SK-N-SH (cell line): ENCODE results near the gene AKAP9. TPM values are rescaled to one million over a fixed set of nuclear protein-coding genes. Genes with fewer than 3 reads are reported as not detected.

Experiments
- CTCF ChIA-PET: fragments of 300-600, 350-600 bp; formaldehyde crosslinking; extraction: SDS; loops from one replicate; lab custom pipeline; 2021; lab: Yijun Ruan, JAX
- POLR2A ChIA-PET: fragments of 350-600 bp; sonication (Branson Sonifier 250); formaldehyde crosslinking; extraction: SDS; loops from one replicate; lab custom pipeline; 2020; ENCODE audit warnings: antibody characterized with exemption, inconsistent platforms; lab: Yijun Ruan, JAX
- DNase-seq: peaks from one replicate; pipeline ENCODE4 v3.0.0; 2012
- H2AFZ ChIP-seq: fragments of 200-600 bp; sonication (generic); 2 replicates; pipeline ENCODE4 v1.8.1; 2016; ENCODE audit warnings: antibody characterized with exemption, mild to moderate bottlenecking, low read depth
- H3F3A ChIP-seq: fragments of 200-600 bp; sonication (generic); replicated peaks from 2 replicates; pipeline ENCODE3; 2016; ENCODE audit warnings: antibody characterized with exemption, mild to moderate bottlenecking; ENCODE audit not compliant: insufficient read depth
- H3K27ac ChIP-seq, 2 experiments: fragments of 200-500 bp in 1 of 2; fragments of 200-600 bp in 1 of 2; sonication (Bioruptor generic) in 1 of 2; sonication (generic), shearing (Covaris generic) in 1 of 2; 2 replicates each; pipeline versions ENCODE4 v1.5.1 to v1.6.1; 2014 to 2016; ENCODE audit warnings: low read depth in 2 of 2, inconsistent platforms in 1 of 2, low read length in 1 of 2, mild to moderate bottlenecking in 1 of 2, mixed read lengths in 1 of 2
- H3K27me3 ChIP-seq: fragments of 200-600 bp; sonication (generic), shearing (Covaris generic); 2 replicates; pipeline ENCODE4 v1.6.1; 2016; ENCODE audit warnings: mixed run types; ENCODE audit not compliant: insufficient read depth
- H3K36me3 ChIP-seq, 2 experiments: fragments of 200-500 bp in 1 of 2; fragments of 200-600 bp in 1 of 2; sonication (Bioruptor generic) in 1 of 2; sonication (generic) in 1 of 2; replicated peaks in 1 of 2; 2 replicates each; pipeline versions ENCODE3 to v1.5.1; 2014 to 2016; ENCODE audit warnings: low read length in 1 of 2, mild to moderate bottlenecking in 1 of 2; ENCODE audit not compliant: insufficient read depth in 2 of 2, control insufficient read depth in 1 of 2
- H3K4me1 ChIP-seq, 2 experiments: fragments of 200-500 bp in 1 of 2; fragments of 200-600 bp in 1 of 2; sonication (Bioruptor generic) in 1 of 2; sonication (generic), shearing (Covaris generic) in 1 of 2; 2 replicates each; pipeline versions ENCODE4 v1.5.1 to v1.6.1; 2014 to 2016; ENCODE audit warnings: low read depth in 1 of 2, low read length in 1 of 2, mixed run types in 1 of 2; ENCODE audit not compliant: insufficient read depth in 2 of 2, control insufficient read depth in 1 of 2
- H3K4me2 ChIP-seq: fragments of 200-600 bp; sonication (generic), shearing (Covaris generic); 2 replicates; pipeline ENCODE4 v1.6.1; 2017; ENCODE audit warnings: mixed run types
- H3K4me3 ChIP-seq, 2 experiments: fragments of 200-500 bp in 1 of 2; fragments of 200-600 bp in 1 of 2; sonication (Bioruptor generic) in 1 of 2; sonication (generic), shearing (Covaris generic) in 1 of 2; 2 replicates each; pipeline versions ENCODE4 v1.5.1 to v1.8.1; 2014 to 2016; ENCODE audit warnings: low read depth in 2 of 2, inconsistent platforms in 1 of 2, low read length in 1 of 2, mild to moderate bottlenecking in 1 of 2, mixed read lengths in 1 of 2, moderate library complexity in 1 of 2
- H3K79me2 ChIP-seq: fragments of 200-600 bp; sonication (generic); 2 replicates; pipeline ENCODE4 v1.8.1; 2017; ENCODE audit warnings: mild to moderate bottlenecking; ENCODE audit not compliant: insufficient read depth
- H3K9ac ChIP-seq: fragments of 200-600 bp; sonication (generic); 2 replicates; pipeline ENCODE4 v1.6.1; 2017; ENCODE audit warnings: mixed run types
- H3K9me2 ChIP-seq: fragments of 200-600 bp; sonication (generic); 2 replicates; pipeline ENCODE4 v1.6.1; 2017; ENCODE audit warnings: mixed run types
- H3K9me3 ChIP-seq: fragments of 200-600 bp; sonication (generic); 2 replicates; pipeline ENCODE4 v1.6.1; 2017; ENCODE audit warnings: mixed run types, mild to moderate bottlenecking, moderate library complexity
- H4K20me1 ChIP-seq: fragments of 200-600 bp; sonication (generic); 2 replicates; pipeline ENCODE4 v1.6.1; 2017; ENCODE audit warnings: mild to moderate bottlenecking, mixed run types; ENCODE audit not compliant: insufficient read depth
- CHD2 ChIP-seq: fragments of 150-350 bp; IDR thresholded peaks from 2 replicates; pipeline ENCODE4 v1.6.1; 2018; ENCODE audit warnings: low read length; ENCODE audit not compliant: partially characterized antibody
- EP300 ChIP-seq, 2 experiments: IDR thresholded peaks; 2 replicates each; pipeline versions ENCODE4 v1.4.0 to v1.6.1; 2012; ENCODE audit warnings: borderline replicate concordance in 1 of 2, low read depth in 1 of 2, low read length in 1 of 2
- EZH2phosphoT487 ChIP-seq: fragments of 200-600 bp; sonication (generic); IDR thresholded peaks from 2 replicates; pipeline ENCODE4 v1.6.1; 2017; ENCODE audit warnings: low read depth, mixed run types, mild to moderate bottlenecking, antibody characterized with exemption, moderate library complexity, borderline replicate concordance
- FOSL2 ChIP-seq: IDR thresholded peaks from 2 replicates; pipeline ENCODE4 v1.4.0; 2012; ENCODE audit warnings: low read depth, mild to moderate bottlenecking, moderate library complexity, borderline replicate concordance
- FOXM1 ChIP-seq: IDR thresholded peaks from 2 replicates; pipeline ENCODE4 v1.4.0; 2012; ENCODE audit warnings: low read depth, mild to moderate bottlenecking
- GABPA ChIP-seq: IDR thresholded peaks from 2 replicates; pipeline ENCODE4 v1.4.0; 2012; ENCODE audit warnings: low read depth, mild to moderate bottlenecking
- JUND ChIP-seq: IDR thresholded peaks from 2 replicates; pipeline ENCODE4 v1.4.0; 2012
- MXI1 ChIP-seq: IDR thresholded peaks from 2 replicates; pipeline ENCODE4 v1.6.1; 2012; ENCODE audit warnings: mild to moderate bottlenecking, low read depth, low read length, improper control_type of control experiment
- NRF1 ChIP-seq: IDR thresholded peaks from 2 replicates; pipeline ENCODE4 v1.6.1; 2012; ENCODE audit warnings: low read depth, mild to moderate bottlenecking, low read length
- PBX3 ChIP-seq: IDR thresholded peaks from 2 replicates; pipeline ENCODE4; 2012
- SMC3 ChIP-seq: IDR thresholded peaks from 2 replicates; pipeline ENCODE4 v1.6.1; 2012; ENCODE audit warnings: low read depth, low read length, improper control_type of control experiment
- TCF12 ChIP-seq: IDR thresholded peaks from 2 replicates; pipeline ENCODE4 v1.4.0; 2012
- ZBTB33 ChIP-seq: IDR thresholded peaks from 2 replicates; pipeline ENCODE4 v1.4.0; 2012; ENCODE audit warnings: low read depth, borderline replicate concordance
- WGBS: methylation state at CpG from one replicate; pipeline ENCODE4 v1.1.6; 2017; ENCODE audit warnings: low lambda C conversion rate; 5-methylcytosine and 5-hydroxymethylcytosine counted together
- polyA plus RNA-seq, 3 experiments: library from polyadenylated mRNA; depleted of rRNA; stranded (reverse); fragments of >200 nt; gene quantifications; 2 replicates each; pipeline ENCODE4 v1.2.3, GENCODE V29; 2012
- TF ChIP-seq, protein P1 (sequence below): IDR thresholded peaks from 2 replicates; pipeline ENCODE4 v1.6.1; 2012; ENCODE audit warnings: mild to moderate bottlenecking, low read depth, low read length, moderate library complexity

Gene AKAP9
- polyA plus RNA-seq, 1 of the 3 experiments (the other 2 are of a cell fraction), result 13.1 TPM

GRCh38 chr7:92115821-92116220 lies 175.2 kb downstream of the AKAP9 start:
- no peak overlapping the region for H3K9ac ChIP-seq
- H3K79me2 ChIP-seq, result peaks cover 28% of the 10 kb centered on the region
- WGBS, result 90% methylated on average over 5 of the region's 5 CpGs
- H3K27me3 ChIP-seq, result no peaks in the 10 kb centered on the region
- H2AFZ ChIP-seq, result no peak overlapping the region
- DNase-seq, result no peak
- no peak overlapping the region for H3K4me2 ChIP-seq
- TF ChIP-seq FOXM1 (no peak), JUND (no peak), SMC3 (no peak), CHD2 (no peak), MXI1 (no peak), EZH2phosphoT487 (no peak), ZBTB33 (no peak), PBX3 (no peak)
- no peaks in the 10 kb centered on the region for H3K9me2 ChIP-seq
- H3K4me3 ChIP-seq, result no peak overlapping the region
- CTCF ChIA-PET, result interaction anchor here (1.0 to 2.3 kb wide), 5 partner anchors 9 to 331 kb away, joined by 3 to 6 read pairs (median 3); partner anchors contain the start of genes CYP51A1 and GATAD1
- H3F3A ChIP-seq, result peaks cover 4% of the 10 kb centered on the region
- H4K20me1 ChIP-seq, result no peaks in the 10 kb centered on the region
- peaks cover 51 to 76% of the 10 kb centered on the region in 2 experiments for H3K36me3 ChIP-seq
- POLR2A ChIA-PET, result no interaction called here
- no peak overlapping the region for H3K27ac ChIP-seq
- H3K4me1 ChIP-seq, result no peaks in the 10 kb centered on the region
- H3K9me3 ChIP-seq, result no peaks in the 10 kb centered on the region

DNA sequence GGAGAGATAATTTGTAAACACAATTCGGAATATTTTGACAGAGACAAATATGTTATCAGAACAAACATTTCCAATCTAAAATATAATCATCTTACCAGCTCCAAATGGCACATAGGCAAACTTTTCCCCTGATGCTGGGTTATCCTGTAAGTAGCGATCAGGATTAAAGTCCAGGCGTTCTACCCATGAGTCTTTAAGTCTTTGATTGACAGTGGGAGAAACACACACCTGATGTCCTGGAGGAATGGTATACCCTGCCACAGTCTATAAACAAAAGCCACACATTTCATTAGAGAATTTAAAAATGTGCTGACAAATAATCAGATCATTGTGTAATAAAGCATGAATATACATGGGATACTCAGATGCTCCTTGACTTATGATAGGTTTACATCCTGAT lies 176.3 kb downstream of the AKAP9 start:
- Histone ChIP-seq H3K27ac (no peak overlapping the region), H3K4me2 (no peak overlapping the region), H2AFZ (no peak overlapping the region), H4K20me1 (no peaks in the 10 kb centered on the region), H3K27me3 (no peaks in the 10 kb centered on the region)
- ChIA-PET POLR2A (no interaction called here), CTCF (interaction anchor here (0.9 to 1.5 kb wide), 4 partner anchors 12 to 330 kb away, joined by 3 to 4 read pairs (median 4); partner anchors contain the start of genes CYP51A1 and GATAD1)
- TF ChIP-seq CHD2 (no peak), NRF1 (no peak), SMC3 (no peak), FOSL2 (no peak), EP300 (IDR thresholded peaks at IDR 0.05; ENCODE audit: borderline replicate concordance in 1 of 2, low read depth in 1 of 2, low read length in 1 of 2) (no peak), GABPA (no peak), TCF12 (no peak)
- TF ChIP-seq, protein P1, sequence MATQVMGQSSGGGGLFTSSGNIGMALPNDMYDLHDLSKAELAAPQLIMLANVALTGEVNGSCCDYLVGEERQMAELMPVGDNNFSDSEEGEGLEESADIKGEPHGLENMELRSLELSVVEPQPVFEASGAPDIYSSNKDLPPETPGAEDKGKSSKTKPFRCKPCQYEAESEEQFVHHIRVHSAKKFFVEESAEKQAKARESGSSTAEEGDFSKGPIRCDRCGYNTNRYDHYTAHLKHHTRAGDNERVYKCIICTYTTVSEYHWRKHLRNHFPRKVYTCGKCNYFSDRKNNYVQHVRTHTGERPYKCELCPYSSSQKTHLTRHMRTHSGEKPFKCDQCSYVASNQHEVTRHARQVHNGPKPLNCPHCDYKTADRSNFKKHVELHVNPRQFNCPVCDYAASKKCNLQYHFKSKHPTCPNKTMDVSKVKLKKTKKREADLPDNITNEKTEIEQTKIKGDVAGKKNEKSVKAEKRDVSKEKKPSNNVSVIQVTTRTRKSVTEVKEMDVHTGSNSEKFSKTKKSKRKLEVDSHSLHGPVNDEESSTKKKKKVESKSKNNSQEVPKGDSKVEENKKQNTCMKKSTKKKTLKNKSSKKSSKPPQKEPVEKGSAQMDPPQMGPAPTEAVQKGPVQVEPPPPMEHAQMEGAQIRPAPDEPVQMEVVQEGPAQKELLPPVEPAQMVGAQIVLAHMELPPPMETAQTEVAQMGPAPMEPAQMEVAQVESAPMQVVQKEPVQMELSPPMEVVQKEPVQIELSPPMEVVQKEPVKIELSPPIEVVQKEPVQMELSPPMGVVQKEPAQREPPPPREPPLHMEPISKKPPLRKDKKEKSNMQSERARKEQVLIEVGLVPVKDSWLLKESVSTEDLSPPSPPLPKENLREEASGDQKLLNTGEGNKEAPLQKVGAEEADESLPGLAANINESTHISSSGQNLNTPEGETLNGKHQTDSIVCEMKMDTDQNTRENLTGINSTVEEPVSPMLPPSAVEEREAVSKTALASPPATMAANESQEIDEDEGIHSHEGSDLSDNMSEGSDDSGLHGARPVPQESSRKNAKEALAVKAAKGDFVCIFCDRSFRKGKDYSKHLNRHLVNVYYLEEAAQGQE, result no peak
- TF ChIP-seq, all 33 proteins: peak for 0
- Histone ChIP-seq H3K9me2 (no peaks in the 10 kb centered on the region), H3K79me2 (peaks cover 35% of the 10 kb centered on the region), H3K9ac (no peak overlapping the region), H3K9me3 (peaks cover 7% of the 10 kb centered on the region; the same call in 1 of the 2 replicates), H3K36me3 (peaks cover 45 to 80% of the 10 kb centered on the region in 2 experiments), H3F3A (no peaks in the 10 kb centered on the region), H3K4me1 (no peaks in the 10 kb centered on the region), H3K4me3 (no peak overlapping the region)
- no peak for DNase-seq
- WGBS, result 96% methylated on average over 3 of the region's 3 CpGs
